HG02884 (cell line): ENCODE data around the gene RP2.

Source experiments
- ATAC-seq: cut with Tn5 transposase; IDR thresholded peaks from one replicate; pipeline ENCODE4 v1.9.1; 2021; ENCODE audit warnings: mild to moderate bottlenecking, moderate library complexity; ENCODE audit not compliant: unreplicated experiment

RP2 gene

DNA sequence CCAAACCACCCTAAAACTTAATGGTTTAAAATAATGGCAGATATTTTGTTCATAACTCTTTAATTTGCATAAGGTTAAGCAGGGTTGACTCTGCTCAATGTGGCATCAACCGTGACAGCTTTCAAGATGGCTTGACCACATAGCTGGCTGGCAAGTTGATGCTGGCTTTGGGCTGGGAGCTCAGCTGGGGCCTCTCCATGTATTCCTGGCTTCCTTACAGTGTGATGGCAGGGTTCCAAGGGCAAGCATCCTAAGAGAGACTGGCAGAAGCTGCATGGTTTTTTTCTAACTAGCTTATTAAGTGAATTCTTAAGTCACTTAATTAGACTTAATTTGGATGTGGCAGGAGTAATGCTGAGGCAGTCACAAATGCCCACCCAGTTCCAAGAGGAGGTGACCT is 4.5 kb downstream of the RP2 start:
- ATAC-seq = no peak

DNA sequence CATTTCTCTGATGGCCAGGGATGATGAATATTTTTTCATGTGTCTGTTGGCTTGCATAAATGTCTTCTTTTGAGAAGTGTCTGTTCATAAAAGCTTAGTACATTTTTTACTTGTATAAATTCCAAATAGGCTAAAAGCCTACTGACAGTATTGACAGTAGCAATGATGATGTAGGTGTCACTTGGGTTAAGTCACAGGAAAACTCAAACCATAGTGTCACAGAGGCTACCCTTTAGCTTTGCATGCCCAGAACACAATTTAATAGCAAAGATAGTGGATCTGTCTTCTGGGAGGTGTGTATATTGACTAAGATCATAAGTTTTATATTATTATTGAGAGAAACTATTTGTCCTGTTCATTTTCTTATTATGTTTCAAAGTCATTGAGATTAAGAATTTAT is 8.1 kb downstream of the RP2 start:
- no peak for ATAC-seq

GRCh38 chrX:46849933-46850332 is 13.1 kb downstream of the RP2 start:
- no peak for ATAC-seq

- no peak for ATAC-seq
Observed at GRCh38 chrX:46850771-46851170, 13.9 kb downstream of the RP2 start.

DNA sequence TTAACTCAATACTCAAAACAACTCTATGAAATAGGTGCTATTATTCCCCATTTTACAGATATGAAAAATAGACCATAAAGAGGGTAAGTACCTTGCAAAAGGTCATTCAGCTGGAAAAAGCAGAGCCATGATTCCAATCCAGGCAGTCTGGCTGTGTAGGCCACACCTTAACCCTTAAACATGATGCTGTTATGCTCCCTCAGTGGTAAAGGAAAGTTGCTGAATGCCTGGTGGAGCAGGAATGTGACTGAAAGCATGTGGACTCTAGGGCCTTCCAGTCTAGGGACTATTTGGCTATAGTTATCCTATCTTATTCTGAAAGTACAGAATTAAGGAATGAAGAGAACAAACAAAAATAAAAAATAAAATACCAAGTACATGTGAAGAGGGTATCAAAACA is 19.6 kb downstream of the RP2 start:
- ATAC-seq = no peak

DNA sequence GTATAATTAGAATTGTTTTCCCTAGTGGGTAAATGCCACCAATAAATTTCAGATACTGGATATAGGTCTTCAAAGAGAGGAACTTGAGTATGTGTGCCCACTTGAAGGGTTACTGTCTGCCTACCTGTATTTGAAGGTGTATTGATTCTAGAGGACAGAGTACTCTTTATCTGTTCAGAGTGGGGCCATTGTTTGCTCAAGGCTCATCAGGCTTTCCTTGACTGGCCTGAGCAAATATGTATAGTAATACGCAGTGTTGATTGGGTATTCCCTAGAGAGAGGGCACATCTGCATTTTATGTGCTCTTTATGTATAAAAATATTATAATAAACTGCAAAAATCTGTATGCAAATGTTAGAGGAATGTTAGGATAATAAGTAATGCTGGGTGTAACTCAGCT is 23.7 kb downstream of the RP2 start:
- ATAC-seq = no peak

- no peak for ATAC-seq
Observed at GRCh38 chrX:46863072-46863471, 26.2 kb downstream of the RP2 start.

DNA sequence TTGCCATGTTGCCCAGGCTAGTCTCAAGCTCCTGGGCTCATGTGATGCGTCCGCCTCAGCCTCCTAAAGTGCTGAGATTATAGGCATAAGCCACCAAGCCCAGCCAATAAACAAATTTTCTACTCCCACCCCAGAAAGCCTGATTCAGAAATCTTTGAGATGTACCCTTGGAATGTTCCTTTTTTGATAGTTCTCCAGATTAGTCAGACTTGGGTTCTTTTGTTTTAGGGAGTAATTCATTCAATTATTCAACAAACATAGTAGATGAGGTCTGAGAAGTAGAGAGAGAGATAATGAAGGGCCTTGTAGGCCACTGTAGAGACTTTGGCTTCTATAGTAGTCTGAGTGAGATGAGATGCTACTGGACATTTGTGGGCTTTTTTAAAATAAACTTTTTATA is 27.8 kb downstream of the RP2 start:
- no peak for ATAC-seq

DNA sequence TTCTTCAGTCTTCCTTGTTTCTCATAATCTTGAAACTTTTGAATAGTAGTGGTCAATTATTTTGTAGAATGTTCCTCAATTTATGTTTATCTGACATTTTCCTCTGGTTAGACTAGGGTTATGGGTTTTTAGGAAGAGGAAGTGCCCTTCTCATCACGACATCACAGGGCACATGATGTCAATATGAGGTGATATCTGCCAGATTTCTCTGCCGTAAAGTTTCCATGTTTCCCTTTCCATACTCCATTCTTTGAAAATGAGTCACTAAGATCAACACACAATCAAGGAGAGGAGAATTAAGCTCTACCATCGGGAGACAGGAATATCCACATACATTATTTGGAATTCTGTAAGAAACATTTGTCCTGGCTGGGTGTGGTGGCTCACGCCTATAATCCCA is 28.4 kb downstream of the RP2 start:
- no peak for ATAC-seq

DNA sequence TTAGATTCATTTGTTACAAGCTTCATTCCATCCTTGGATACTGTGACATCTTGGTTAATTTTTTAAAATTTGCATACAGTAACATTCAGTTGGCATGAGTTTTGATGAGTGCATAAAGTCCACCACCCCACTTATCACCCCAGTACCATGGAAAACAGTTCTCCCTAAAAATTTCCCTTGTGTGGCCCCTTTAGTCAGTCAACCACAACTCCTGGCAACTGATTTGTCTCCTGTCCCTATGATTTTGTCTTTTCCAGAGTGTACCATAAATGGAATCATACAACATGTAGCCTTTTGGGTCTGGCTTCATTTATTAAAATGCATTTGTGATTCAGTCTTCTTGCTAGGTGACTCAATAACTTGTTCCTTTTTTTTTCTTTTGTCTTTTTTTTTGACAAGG is 29.9 kb downstream of the RP2 start:
- no peak for ATAC-seq

DNA sequence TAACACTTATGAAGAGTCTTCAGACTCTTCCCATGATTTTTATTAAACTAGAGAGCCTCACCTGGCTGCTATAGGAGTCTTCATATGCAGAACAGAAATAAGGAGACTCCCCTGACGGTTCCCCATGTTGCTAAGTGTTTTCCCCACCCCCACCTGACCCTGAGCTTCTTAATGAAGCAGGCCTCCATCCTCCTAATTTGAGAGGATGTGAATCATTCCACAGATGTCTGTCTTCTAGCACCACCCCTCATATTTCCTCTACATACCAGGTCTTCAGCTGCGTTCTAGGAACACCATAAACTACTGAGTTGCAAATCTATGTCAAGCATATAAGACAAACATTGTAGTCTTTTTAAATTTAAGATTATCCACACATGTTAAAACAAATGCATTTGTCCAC is 36.9 kb downstream of the RP2 start:
- ATAC-seq = no peak

DNA sequence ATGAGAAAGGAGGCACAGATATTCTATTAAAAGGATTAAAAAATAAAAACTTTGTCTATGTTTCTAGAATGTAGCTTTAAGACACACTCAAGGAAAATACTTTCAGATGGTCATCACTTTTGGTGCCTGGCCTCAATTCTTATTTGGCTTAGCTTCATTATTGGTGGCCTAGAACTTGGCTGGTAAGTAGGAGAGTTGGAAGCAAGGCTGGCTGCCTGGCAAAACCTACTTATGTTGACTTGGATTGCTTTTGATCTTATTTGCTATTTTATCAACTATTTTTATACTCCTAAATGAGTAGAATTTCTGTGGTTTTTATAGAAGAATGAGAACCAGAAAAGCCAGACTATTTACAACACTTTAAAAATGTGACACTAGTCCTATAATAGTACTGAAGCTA is 40.1 kb downstream of the RP2 start:
- no peak for ATAC-seq

DNA sequence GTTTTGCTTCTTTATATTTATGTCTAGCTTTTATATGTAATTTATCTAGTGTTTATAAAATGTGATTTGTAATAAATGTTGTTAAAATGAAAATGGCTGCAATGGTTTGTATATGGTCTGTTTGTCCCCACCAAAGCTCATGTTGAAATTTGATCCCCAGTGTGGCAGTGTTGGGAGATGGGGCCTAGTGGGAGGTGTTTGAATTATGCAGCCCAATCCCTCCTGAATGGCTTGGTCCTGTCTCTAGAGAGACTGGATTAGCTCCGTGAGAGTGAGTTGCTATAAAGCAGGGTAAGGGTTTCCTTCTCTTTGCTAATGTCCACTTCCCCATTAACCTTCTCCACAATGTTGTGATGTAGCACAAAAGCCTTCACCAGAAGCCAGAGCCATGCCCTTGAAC is 45.4 kb downstream of the RP2 start:
- no peak for ATAC-seq

- ATAC-seq = no peak
Observed at GRCh38 chrX:46884799-46885198, 48.0 kb downstream of the RP2 start.

GRCh38 chrX:46898207-46898606 is 61.4 kb downstream of the RP2 start:
- ATAC-seq = no peak

- ATAC-seq = peak; percentile 76
Observed at GRCh38 chrX:46903458-46904242, 66.8 kb downstream of the RP2 start.

DNA sequence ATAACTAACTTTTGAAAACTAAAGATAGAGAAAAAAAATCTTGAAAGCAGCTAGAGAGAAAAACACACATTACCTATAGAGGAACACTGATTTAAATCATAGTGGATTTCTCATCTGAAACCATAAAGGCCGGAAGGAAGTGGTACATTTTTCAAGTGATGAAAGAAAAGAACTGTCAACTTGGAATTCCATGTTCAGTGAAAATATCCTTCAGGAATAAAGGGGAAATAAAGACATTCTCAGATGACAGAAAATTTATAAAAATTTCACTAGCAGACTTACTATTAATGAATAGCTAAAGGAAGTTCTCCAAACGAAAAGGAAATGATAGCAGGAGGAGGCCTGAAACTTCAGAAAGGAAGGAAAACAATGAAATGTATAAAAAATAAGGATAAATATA is 67.8 kb downstream of the RP2 start:
- no peak for ATAC-seq

DNA sequence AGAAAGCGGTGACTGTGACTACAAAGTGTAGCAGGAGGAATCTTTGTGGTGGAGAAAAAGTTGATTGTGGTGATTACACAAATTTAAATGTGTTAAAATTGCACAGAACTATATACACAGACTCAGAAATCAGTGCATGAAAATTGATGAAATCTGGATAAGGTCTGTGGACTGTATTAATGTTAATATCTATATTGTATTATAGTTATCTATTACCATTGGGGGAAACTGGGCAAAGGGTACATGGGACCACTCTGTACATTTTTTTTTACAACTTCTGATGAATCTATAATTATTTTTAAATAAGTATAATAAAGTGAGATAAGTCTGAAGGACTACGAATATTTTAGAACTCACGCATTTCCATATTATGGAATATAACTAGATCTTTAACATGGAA is 73.6 kb downstream of the RP2 start:
- no peak for ATAC-seq

GRCh38 chrX:46912098-46912602 is 75.3 kb downstream of the RP2 start, which contains the start of gene JADE3:
Gene JADE3, plus strand, starts transcription at chrX:46912421. Its CDS starts 72,474 bp downstream, at chrX:46984895.
- ATAC-seq = peak; percentile 47

DNA sequence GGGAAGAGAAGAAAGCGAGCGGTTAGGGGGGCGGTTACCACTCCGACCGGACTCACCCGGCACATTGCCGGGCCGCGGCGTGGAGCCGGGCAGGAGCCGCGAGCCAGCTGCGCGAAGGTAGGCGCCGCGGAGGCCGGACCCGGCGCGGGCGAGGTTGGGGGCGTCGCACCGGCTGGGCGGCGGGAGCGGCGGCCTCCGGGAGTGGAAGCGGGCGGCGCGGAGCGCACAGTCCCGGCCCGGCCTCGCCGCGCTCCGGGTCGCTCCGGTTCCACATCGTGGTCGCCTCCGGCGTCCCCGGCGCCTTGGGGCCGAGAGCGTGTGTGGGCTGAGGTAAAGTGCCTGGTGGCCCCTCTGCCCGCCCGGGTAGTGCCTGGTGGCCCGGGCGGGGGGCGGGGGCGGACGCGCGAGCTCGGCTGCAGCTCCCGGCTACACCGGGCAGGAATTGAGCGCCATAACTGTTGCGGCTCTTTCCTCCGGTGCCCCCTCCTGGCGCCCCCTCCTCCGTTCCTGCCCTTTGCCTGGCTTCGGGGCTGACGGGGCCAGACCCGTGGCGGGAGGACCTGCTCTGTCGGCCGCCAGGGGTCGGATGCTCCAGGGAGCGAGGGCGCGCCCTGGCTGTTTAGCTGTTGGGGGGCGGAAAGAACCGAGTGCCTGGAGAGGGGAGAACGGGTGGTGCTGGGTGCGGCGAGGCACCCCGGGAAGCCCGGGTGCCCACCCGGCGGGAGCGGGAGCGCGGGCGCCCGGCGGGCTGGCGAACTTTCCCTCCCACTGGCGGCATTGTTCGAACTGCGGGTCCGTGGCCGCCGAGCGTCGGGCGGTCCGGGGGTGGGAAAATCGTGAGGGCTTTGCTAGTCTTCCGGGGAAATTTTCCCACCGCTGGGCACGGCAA is 76.0 kb downstream of the RP2 start:
- peak; percentile 46 for ATAC-seq

DNA sequence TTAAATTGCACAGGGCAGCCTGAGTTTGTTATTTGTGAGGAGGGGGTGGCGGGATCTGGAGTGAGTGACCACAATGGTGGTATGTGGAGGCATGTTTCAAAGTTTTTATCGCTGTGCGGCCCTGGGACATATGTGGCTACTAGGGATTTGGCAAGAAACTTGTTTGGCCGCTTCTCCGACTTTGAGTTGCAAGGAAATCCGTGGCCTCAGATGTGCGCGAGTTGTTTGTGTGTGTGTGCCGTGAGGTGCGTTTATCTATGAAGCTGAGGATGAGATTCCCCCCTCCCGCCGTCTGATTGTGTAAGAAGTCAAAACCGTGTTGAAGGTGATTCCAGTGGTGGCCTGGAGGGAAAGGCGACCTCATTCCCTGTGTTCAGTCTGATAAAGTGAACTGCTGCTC is 76.8 kb downstream of the RP2 start:
- ATAC-seq = no peak

DNA sequence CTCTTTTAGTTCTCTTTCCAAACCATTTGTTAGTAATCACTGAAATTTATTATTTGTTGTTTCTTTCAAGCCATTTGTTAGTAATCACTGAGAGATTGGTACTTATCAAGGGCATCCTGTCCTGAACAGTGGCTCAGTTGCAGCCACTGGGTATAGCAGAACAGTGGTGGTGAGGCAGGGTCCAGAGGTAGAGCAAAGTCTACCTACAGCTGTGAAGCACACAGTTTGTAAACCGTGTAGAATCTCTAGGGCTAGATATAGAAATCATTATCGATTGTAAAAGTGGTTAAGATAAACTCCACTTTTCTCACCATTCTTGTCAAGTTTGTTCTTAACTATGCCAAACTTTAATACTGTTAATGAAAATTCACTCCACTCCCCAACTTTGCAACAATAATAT is 79.4 kb downstream of the RP2 start:
- no peak for ATAC-seq
